Activated CD8-positive, alpha-beta memory T cell treated with anti-CD3 and anti-CD28 coated beads for 1 hour (primary cell): Measurements from ENCODE around the gene NAAA.
"Not testable (repeated sequence)": the region's sequence is repeated elsewhere in the genome, so short reads cannot be mapped to it uniquely, and the experiment has no call there.

ENCODE experiments used
- DNase-seq, 2 donors: peaks; one replicate each; pipeline ENCODE4 v3.0.0-alpha.2; 2020; ENCODE audit warnings: low read depth in 1 of 2; ENCODE audit errors: extremely low read depth in 1 of 2

NAAA gene

DNA sequence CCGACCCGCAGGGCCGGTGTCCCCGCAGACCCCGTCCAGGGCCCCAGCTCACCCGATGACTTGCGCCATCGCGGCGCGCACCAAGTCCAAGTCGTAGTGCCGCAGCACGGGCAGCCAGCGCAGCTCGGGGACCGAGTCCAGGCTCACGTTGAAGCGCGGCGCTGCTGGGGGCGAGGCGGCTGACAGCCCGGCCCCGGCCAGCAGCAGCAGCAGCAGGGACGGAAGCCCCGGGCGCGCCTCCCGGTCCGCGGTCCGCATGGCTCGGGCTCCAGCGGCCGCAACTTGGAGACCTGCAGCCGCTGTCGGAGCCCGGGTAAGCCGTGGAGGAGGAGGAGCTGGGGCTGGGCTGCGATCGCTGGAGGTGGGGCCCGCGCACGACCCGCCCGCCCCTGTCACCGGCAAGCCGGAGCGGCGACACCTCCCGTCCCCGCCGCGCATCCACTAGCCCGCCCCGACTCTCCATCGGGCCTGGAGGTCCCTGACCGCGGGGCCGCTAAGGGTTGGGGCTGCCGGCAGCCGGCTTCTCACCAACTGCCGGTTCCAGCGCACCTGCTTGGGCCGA lies at the start of gene NAAA:
Gene NAAA, minus strand, starts transcription at position 322 of the 562 bp plus-strand sequence. Its CDS starts 64 bp downstream, at position 258.
- peak; percentile 28 to 66 for DNase-seq

GRCh38 chr4:75989846-75990528 lies 49.2 kb upstream of the NAAA start:
- no peak for DNase-seq

DNA sequence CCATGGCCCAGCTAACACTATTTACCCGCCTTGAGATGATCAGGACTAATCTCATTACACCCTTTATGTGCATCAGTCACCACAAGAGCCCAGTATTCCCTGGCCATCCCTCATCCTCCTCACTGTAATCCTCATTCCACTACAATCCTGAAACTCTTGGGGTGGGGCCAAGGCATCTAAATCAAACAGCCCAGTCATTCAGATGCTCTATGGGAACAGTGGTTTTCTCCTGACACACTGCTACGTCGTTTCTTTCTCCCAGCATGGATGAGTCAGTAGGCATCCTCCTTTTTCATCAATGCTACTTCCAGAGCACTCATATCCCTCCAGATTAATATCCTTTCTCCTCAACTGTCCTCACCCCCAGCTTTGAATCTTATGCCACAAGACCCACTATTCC lies 44.3 kb upstream of the NAAA start:
- DNase-seq: no peak

GRCh38 chr4:75980576-75980975 lies 39.8 kb upstream of the NAAA start:
- DNase-seq: no peak

GRCh38 chr4:75976177-75976576 lies 35.4 kb upstream of the NAAA start:
- DNase-seq: no peak

GRCh38 chr4:75973766-75974165 lies 33.0 kb upstream of the NAAA start:
- no peak for DNase-seq

DNA sequence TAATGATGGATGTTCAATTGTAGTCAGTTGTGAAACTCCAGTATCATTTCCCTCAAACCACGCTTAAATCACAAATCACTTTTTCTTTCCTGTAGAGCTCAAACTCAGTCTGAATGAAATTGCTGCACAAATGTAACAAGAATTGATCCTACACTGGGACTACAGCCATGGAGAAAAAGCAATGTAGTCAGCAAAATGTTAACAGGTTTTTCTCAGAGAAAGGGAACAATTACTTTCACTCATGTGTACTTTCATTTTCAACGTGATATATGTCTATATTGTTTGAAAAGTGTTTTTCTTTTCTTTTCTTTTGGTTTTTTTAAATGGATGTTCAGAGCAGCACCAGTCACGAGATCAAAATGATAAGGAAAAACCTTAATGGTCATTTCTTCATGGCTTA lies 27.3 kb upstream of the NAAA start:
- DNase-seq: no peak

GRCh38 chr4:75963558-75963957 lies 22.7 kb upstream of the NAAA start:
- DNase-seq: no peak

GRCh38 chr4:75962072-75962471 lies 21.3 kb upstream of the NAAA start:
- DNase-seq: not testable (repeated sequence)

- not testable (repeated sequence) for DNase-seq
These were observed 17.7 kb upstream of the NAAA start for GRCh38 chr4:75958546-75958945.

GRCh38 chr4:75954811-75955210 lies 14.0 kb upstream of the NAAA start:
- not testable (repeated sequence) for DNase-seq

DNA sequence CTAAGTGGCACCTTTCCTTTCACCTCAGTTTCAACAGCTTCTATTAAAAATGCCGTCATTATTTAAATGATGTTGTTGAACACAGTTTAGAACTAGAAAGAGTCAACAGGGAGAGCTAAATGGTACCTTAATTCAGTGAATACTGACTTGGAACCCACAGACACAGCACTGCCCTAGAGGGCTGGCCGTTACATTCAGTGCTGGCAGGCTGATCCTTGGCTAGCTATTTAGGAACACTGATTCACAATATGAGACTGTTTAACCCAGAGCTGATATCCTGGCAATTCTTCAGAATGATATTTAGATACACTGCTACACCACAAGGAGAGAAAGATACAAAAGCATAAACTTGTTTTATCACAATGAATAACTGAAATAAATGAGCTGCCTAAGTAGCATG lies 12.7 kb upstream of the NAAA start:
- DNase-seq: no peak

DNA sequence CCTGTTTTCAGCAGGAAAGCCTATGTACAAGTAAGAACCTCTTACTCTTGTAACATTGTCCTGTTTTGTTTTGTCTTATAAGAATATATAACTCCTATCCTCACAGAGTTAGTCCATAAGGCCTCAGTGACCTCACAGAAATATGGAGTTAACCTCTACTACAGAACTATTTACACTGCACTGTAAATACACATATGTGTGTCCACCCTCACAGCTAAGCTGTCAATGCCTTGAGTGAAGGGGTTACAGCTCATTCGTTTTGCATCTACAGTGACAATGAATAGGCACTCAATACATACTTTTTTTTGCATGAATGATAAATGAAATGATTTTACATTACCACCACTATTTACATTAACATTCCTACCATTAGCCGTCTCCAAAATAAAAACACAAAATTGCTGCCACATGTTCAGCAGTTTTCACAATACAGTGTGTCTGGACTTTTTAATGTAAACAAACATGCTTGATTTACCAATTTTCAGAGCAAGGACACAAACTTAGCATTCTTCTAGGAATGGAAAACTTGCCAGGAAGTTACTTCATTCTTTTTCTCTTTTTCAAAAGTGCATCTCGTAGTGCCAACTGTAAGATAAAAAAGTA lies 9.5 kb upstream of the NAAA start:
- no peak for DNase-seq

DNA sequence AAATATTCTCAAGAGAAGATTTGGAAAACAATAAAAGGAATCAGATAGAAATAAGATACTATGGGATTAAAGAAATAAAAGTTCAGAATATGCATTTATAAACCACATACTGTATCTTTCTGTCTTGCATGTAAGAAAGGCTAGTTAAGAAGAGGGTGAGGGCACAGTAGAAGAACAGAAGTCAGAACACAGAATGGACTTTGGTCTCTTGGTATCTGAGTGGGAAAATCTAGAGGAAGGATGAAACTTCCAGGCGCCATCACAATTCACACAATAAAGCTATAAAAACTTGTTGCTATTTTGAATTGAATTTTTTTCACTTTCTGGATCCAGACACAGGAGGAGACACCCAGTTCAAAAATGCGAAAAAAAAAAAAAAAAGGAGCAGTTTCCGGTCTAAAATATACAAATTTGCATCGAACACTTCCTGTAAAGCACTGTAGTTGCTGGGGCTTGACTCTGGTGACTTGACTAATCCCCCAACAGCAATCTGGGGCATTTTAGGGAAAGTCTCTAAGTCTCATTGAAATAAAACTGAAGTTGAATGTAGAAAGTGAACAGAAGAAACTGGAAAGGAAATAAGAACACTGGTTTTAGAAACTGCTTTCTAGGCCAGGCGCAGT lies 8.1 kb upstream of the NAAA start:
- no peak for DNase-seq

- DNase-seq: peak; percentile 27 to 52
These were observed 722 bp downstream of the NAAA start for GRCh38 chr4:75939890-75940691.

DNA sequence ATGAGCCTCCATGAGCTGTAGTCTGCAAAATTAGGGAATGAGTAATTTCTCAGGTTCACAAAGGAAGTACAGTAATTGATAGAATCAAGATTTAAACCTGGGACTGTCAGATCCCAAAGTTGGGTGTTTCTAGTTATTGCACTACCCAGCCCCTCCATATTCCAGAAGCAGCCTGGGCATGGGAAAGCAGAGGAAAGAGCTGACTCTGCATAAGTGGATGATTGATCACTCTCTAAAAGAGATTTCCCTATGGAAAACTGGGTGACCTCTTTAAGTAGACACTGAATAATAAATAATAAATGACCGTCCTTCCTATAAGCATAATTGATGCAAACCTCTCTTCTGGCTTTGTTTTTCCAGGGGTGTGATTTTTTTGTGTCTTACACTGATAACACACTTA lies 5.2 kb downstream of the NAAA start:
- DNase-seq: no peak

- no peak for DNase-seq
These were observed 10.7 kb downstream of the NAAA start for GRCh38 chr4:75930152-75930551.

DNA sequence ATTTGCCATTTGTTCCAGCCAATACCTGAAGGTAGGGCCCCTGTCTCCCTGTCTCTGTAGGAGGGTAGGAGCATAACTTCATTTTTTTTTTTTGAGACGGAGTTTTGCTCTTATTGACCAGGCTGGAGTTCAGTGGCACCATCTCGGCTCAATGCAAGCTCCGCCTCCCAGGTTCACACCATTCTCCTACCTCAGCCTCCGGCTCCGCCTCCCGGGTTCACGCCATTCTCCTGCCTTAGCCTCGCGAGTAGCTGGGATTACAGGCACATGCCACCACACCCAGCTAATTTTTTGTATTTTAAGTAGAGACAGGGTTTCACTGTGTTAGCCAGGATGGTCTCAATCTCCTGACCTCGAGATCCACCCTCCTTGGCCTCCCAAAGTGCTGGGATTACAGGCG lies 15.9 kb downstream of the NAAA start:
- DNase-seq: not testable (repeated sequence)

DNA sequence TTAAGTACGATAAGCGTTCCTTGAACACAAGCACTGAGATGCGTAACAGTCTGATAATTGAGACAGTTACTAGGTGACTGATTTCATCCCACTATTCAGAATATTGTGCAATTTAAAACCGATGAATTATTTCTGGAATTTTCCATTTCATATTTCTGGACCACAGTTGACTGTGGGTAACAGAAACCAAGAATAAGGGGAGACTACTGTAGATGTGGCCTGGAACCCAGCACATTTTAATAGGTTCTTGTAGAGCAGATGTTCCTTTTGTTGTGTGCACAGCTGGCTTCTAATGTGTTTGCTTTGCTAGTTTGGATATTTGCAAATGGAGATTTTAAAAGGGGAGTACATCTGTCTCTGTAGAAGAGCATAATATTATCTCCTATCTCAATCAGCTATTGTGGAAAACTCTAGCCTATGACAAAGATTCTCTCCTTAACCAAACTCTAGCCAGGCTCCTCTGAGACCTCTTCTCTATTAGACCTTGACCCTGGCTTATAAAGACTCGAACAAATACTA lies 16.4 kb downstream of the NAAA start:
- no peak for DNase-seq

DNA sequence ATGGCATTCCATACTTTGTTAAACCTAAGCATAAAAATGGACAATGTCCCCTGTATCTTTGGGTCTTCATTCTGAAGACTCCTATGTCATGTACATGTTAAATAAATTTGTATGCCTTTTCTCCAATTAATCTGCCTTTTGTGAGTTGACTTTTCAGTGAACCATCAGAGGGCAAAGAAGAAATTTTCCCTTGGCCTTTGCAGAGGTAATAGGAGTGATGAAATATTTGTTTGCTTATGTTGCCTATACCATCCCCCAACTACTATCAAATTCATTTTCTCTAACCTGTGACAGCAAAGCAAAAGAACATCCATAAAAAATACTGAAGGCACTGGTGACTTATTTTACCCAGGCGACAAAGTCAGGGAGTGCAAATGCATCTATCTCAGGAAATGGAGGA lies 18.2 kb downstream of the NAAA start:
- no peak for DNase-seq

DNA sequence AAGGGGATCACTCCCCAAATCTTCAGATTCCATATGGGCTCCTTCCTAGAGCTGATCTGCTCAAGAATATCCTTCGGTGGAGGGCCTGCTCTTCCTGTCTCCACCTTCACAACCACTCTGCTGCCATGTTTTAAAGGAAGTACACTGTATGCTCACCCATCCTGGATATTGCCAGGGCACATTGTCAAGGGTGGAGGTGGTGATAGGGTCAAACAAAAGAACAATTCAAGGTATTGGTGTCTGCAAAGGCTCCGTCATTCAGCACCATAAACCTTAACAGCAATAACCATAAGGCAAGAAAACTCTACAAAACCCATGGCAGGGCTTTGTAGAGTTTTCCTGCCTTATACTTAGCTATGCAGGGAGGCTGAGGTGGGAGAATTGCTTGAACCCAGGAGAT lies 18.9 kb downstream of the NAAA start:
- DNase-seq: no peak
